Upper lobe of left lung (tissue), 6 donors: ENCODE results near the gene PBX2. TPM values are rescaled to one million over a fixed set of nuclear protein-coding genes. Genes with fewer than 3 reads are reported as not detected.

Experiments used
- ATAC-seq, 2 donors: fragments of 200-7000 bp; cut with Tn5 transposase; one replicate each; pipeline ENCODE4 v1.9.1; 2022; ENCODE audit warnings: mild to moderate bottlenecking in 2 of 2, moderate library complexity in 2 of 2; ENCODE audit not compliant: low FRiP score in 2 of 2
- DNase-seq, 2 donors: peaks; one replicate each; pipeline ENCODE4 v3.0.0-alpha.2; 2019 to 2020
- H3K27ac ChIP-seq, 4 donors: fragments of 200-600 bp; sonication (generic); one replicate each; pipeline ENCODE4 v1.5.1; 2016 to 2019
- H3K27me3 ChIP-seq, 4 donors: fragments of 200-600 bp; sonication (generic); one replicate each; pipeline ENCODE4 v1.5.1; 2017 to 2019
- H3K36me3 ChIP-seq, 4 donors: fragments of 200-600 bp; sonication (generic); one replicate each; pipeline ENCODE4 v1.5.1; 2016 to 2019
- H3K4me1 ChIP-seq, 4 donors: fragments of 200-600 bp; sonication (generic); one replicate each; pipeline ENCODE4 v1.5.1; 2018 to 2019
- H3K4me3 ChIP-seq, 4 donors: fragments of 200-600 bp; sonication (generic); one replicate each; pipeline ENCODE4 v1.5.1; 2017 to 2019; ENCODE audit warnings: mild to moderate bottlenecking in 2 of 4, moderate library complexity in 1 of 4
- H3K9me3 ChIP-seq, 4 donors: fragments of 200-600 bp; sonication (generic); one replicate each; pipeline ENCODE4 v1.5.1; 2018 to 2019
- EP300 ChIP-seq, 4 donors: sonication (generic); formaldehyde crosslinking; IDR thresholded peaks; one replicate each; pipeline ENCODE4 v1.5.1; 2017; ENCODE audit warnings: antibody characterized with exemption in 4 of 4, control low read depth in 2 of 4
- POLR2A ChIP-seq, 4 donors: fragments of 450-650 bp; IDR thresholded peaks; one replicate each; pipeline ENCODE4 v1.5.1; 2016 to 2017; ENCODE audit warnings: antibody characterized with exemption in 4 of 4, mild to moderate bottlenecking in 2 of 4
- POLR2AphosphoS5 ChIP-seq, 2 donors: sonication (generic); formaldehyde crosslinking; IDR thresholded peaks; one replicate each; pipeline ENCODE4 v1.5.1; 2017; ENCODE audit warnings: antibody characterized with exemption in 2 of 2
- WGBS, 2 donors: methylation state at CpG; one replicate each; pipeline ENCODE4 v1.1.5; 2017 to 2018; 5-methylcytosine and 5-hydroxymethylcytosine counted together
- total RNA-seq, 6 donors: library from RNA; depleted of rRNA in 4 of 6; stranded (reverse); fragments of >200 nt in 4 of 6; gene quantifications; one replicate each; pipeline versions ENCODE4 v1.1.0 to v1.2.1, GENCODE V29; 2016 to 2021
- TF ChIP-seq, protein P1 (sequence below), 6 experiments: fragments of 450-650 bp in 4 of 6; fragments of 200-600 bp in 2 of 6; sonication (generic) in 2 of 6; IDR thresholded peaks; one replicate each; pipeline ENCODE4 v1.5.1; 2016 to 2019; ENCODE audit warnings: antibody characterized with exemption in 6 of 6
- donor health status: DM: no; HTN: no; CAD: no; lungs with moderate emphysema.
- donor health status: DM: no; HTN: yes; CAD: no; lungs with severe emphysema.

PBX2 gene
- total RNA-seq, 6 donors from 2014 or later: 78.6 to 147 (median 93.4) TPM

DNA sequence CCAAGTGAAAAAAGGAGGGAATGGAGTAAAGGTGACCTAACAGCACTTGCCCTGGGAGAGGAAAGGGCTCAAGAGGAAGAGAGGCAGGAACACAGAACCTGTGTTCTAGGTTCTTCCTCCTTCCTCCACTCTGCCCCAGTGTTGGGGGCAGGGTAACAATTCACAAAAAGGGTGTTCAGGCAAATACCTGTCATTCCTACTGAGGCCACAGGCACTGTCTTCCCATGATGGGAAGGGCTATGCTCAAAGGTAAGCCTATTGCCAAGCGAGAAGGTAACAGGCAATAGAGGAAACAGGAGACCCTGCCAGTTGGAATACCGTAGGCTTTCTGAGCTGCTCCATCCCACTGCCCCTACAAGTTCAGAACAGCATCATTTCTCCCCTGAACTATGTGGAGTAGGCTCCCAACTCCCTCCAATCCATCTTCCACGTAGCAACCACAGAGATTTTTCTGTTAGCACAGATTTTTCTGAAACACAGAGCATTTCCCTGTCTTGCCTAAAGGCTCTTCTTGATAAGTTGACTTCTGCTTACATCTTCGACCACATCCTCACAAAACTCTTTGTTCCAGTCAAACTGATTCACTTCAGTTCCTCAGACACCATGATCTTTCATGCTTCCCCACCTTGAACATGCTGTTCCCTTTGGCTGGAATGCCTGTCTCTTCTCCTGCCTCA, 16.8 kb downstream of the PBX2 start:
- no peaks in the 10 kb centered on the region for H3K9me3 ChIP-seq
- WGBS, 2 donors: 71 to 82% methylated on average over 4 of the region's 4 CpGs
- no peak overlapping the region for H3K4me3 ChIP-seq
- no peaks in the 10 kb centered on the region for H3K27me3 ChIP-seq
- no peak for ATAC-seq
- H3K27ac ChIP-seq: no peak overlapping the region
- peaks cover 23 to 39% (median 30%) of the 10 kb centered on the region in 4 donors for H3K4me1 ChIP-seq
- TF ChIP-seq POLR2A (IDR thresholded peaks at IDR 0.05) (no peak), EP300 (IDR thresholded peaks at IDR 0.05) (no peak), POLR2AphosphoS5 (IDR thresholded peaks at IDR 0.05) (no peak)
- no peak for DNase-seq
- H3K36me3 ChIP-seq: peaks cover 0 to 32% (median 23%) of the 10 kb centered on the region in 4 donors

DNA sequence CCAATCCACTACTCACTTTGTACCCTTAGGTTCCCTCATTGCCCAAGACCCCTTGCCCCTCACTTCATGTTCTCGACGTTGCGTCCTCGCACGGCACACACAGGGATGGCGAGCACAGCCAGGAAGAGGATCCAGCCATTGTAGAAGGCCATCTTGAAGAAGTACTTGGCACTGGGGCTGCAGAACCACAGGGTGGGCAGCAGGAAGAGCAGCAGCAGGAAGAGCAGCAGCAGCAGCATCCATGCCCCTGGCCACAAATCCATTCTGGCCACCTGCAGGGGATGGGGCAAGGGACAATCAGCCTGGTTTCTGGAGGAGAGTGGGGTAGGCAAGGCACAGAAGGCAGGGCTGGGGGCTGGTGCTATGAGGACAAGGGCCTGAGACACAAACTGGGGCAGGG, 18.8 kb downstream of the PBX2 start:
- TF ChIP-seq, protein P1, sequence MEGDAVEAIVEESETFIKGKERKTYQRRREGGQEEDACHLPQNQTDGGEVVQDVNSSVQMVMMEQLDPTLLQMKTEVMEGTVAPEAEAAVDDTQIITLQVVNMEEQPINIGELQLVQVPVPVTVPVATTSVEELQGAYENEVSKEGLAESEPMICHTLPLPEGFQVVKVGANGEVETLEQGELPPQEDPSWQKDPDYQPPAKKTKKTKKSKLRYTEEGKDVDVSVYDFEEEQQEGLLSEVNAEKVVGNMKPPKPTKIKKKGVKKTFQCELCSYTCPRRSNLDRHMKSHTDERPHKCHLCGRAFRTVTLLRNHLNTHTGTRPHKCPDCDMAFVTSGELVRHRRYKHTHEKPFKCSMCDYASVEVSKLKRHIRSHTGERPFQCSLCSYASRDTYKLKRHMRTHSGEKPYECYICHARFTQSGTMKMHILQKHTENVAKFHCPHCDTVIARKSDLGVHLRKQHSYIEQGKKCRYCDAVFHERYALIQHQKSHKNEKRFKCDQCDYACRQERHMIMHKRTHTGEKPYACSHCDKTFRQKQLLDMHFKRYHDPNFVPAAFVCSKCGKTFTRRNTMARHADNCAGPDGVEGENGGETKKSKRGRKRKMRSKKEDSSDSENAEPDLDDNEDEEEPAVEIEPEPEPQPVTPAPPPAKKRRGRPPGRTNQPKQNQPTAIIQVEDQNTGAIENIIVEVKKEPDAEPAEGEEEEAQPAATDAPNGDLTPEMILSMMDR (IDR thresholded peaks at IDR 0.05): no peak
- TF ChIP-seq POLR2AphosphoS5 (IDR thresholded peaks at IDR 0.05) (no peak), POLR2A (IDR thresholded peaks at IDR 0.05) (no peak), EP300 (IDR thresholded peaks at IDR 0.05) (no peak)
- DNase-seq: no peak

DNA sequence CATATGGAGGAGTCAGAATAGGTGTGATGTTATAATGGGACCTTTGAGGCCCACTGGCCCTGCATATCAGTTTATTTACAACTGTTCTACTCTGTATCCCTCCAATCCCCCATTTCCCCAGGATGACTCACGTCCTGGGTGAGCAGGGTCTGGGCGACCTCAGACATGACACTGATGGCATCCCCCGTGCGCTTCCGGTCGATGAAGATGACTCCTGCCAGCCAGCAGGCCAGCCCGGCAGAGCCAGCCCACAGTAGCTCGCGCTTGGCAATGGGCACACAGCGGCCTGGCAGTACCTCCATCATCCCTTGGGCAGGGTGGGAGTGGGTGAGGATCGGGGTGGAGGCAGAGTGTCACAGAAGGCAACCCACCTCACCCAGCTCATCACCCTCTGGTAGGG, 19.7 kb downstream of the PBX2 start:
- DNase-seq (no peak), ATAC-seq (no peak)
- peaks cover 0 to 48% (median 32%) of the 10 kb centered on the region in 4 donors for H3K36me3 ChIP-seq
- H3K4me1 ChIP-seq: peaks cover 9 to 24% (median 15%) of the 10 kb centered on the region in 4 donors
- no peaks in the 10 kb centered on the region for H3K27me3 ChIP-seq
- no peak overlapping the region for H3K4me3 ChIP-seq
- TF ChIP-seq EP300 (IDR thresholded peaks at IDR 0.05) (no peak), POLR2A (IDR thresholded peaks at IDR 0.05) (no peak), POLR2AphosphoS5 (IDR thresholded peaks at IDR 0.05) (no peak)
- TF ChIP-seq, protein P1 (IDR thresholded peaks at IDR 0.05): no peak
- no peaks in the 10 kb centered on the region for H3K9me3 ChIP-seq
- 92 to 93% methylated on average over 4 to 11 of the region's 11 CpGs for WGBS, 2 donors
- H3K27ac ChIP-seq: no peak overlapping the region

More for the DNA sequence above, 18.8 kb downstream of the PBX2 start:
- no peaks in the 10 kb centered on the region for H3K9me3 ChIP-seq
- no peaks in the 10 kb centered on the region for H3K27me3 ChIP-seq
- peaks cover 13 to 28% (median 19%) of the 10 kb centered on the region in 4 donors for H3K4me1 ChIP-seq
- peaks cover 0 to 48% (median 32%) of the 10 kb centered on the region in 4 donors for H3K36me3 ChIP-seq
- no peak overlapping the region for H3K4me3 ChIP-seq
- ATAC-seq: no peak
- no peak overlapping the region for H3K27ac ChIP-seq
- WGBS, 2 donors: 94 to 96% methylated on average over 6 of the region's 6 CpGs

DNA sequence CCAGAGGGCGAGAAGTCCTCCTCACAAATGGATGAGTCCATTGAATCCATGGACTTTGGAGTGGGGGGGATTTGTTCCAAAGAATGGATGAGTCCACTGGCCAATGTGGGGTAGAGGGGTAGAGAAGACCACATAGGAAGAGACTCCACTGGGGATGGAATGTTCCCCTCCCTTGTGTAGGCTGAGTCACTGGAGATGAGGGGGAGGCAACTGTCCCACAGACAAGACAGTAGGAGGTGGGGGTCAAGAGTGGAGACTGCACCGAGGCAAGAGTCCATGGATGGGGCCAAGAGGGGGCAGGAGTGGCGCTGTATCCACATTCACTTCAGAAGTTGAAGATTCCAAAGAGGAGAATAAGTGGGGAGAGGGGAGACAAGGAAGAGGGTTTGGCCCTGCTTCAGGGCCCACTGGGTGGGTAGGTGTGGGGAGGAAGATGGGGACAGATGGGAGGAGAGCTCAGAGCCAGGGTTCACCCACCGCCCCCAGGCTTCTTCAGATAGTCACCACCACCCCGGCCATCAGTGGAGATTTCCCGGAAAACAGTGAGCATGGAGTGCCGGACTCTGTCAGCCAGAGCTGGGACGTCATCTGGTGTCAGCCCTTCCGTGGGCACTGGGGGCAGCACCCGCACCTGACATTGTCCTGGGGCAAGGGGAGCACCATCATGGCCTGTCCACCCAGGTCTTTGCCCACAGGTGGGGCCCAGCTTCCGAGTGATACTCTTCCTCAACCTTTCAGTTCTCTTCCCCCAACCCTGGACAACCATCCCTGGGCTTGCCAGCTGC, 21.0 kb downstream of the PBX2 start:
- ATAC-seq (peak in 1 of 2 donors; percentile 20), DNase-seq (no peak)
- no peak overlapping the region for H3K4me3 ChIP-seq
- H3K27ac ChIP-seq: peak overlapping the region in 1 of 4 donors; percentile 13
- no peaks in the 10 kb centered on the region for H3K9me3 ChIP-seq
- H3K27me3 ChIP-seq: no peaks in the 10 kb centered on the region
- H3K36me3 ChIP-seq: peaks cover 0 to 48% (median 32%) of the 10 kb centered on the region in 4 donors
- WGBS, 2 donors: 89% methylated on average over 8 to 11 of the region's 11 CpGs
- H3K4me1 ChIP-seq: peaks cover 0 to 18% (median 8%) of the 10 kb centered on the region in 4 donors
- no peak for TF ChIP-seq POLR2A (IDR thresholded peaks at IDR 0.05)
- no peak for TF ChIP-seq EP300 (IDR thresholded peaks at IDR 0.05)
- no peak for TF ChIP-seq POLR2AphosphoS5 (IDR thresholded peaks at IDR 0.05)
- TF ChIP-seq, protein P1 (IDR thresholded peaks at IDR 0.05): no peak

DNA sequence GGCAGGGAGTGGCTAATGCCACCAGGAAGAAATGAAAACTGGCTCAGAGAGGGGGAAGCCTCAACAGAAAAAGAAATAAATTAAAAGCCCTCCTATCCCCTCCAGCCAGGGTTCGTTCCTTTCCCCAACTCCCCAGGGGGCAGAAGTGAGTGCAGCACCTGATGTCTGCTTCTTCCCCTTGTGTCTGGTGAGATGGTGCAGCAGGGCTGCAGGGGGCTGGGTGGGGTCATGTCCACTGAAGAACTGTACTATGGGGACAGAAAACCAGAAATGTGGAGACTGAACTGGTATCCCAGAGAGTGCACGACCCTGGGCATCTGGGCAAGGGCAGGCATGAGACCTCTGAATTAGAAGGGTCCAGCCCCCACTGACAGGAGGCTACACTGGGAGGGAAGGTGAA, 21.7 kb downstream of the PBX2 start:
- H3K9me3 ChIP-seq: no peaks in the 10 kb centered on the region
- DNase-seq (no peak), ATAC-seq (no peak)
- H3K27me3 ChIP-seq: no peaks in the 10 kb centered on the region
- H3K4me1 ChIP-seq: peaks cover 0 to 11% (median 7%) of the 10 kb centered on the region in 4 donors
- TF ChIP-seq, protein P1 (IDR thresholded peaks at IDR 0.05): no peak
- TF ChIP-seq POLR2A (IDR thresholded peaks at IDR 0.05) (no peak), EP300 (IDR thresholded peaks at IDR 0.05) (no peak), POLR2AphosphoS5 (IDR thresholded peaks at IDR 0.05) (no peak)
- H3K4me3 ChIP-seq: no peak overlapping the region
- WGBS, 2 donors: 77 to 87% methylated on average over 2 of the region's 2 CpGs
- peaks cover 0 to 48% (median 32%) of the 10 kb centered on the region in 4 donors for H3K36me3 ChIP-seq
- H3K27ac ChIP-seq: peak overlapping the region in 1 of 4 donors; percentile 7
